SKM-1 treated with dmso at 0.1 percent for 144 hours (cell line): ENCODE measurements around the gene POU3F1.
"Not testable (repeated sequence)": the region's sequence is repeated elsewhere in the genome, so short reads cannot be mapped to it uniquely, and the experiment has no call there.

Experiments used
- DNase-seq: peaks from one replicate; lab custom pipeline; 2025; ENCODE audit not compliant: unreplicated experiment; lab: John Stamatoyannopoulos, UW

Gene POU3F1

GRCh38 chr1:38050397-38051078 lies 3.9 kb upstream of the POU3F1 start:
- DNase-seq, result no peak

GRCh38 chr1:38047603-38048141 lies 1.1 kb upstream of the POU3F1 start:
- no peak for DNase-seq

GRCh38 chr1:38046884-38047602 lies 450 bp upstream of the POU3F1 start:
- no peak for DNase-seq

- DNase-seq, result no peak
These were observed 926 bp downstream of the POU3F1 start for GRCh38 chr1:38045401-38046332.

GRCh38 chr1:38044221-38045215 lies 2.1 kb downstream of the POU3F1 start:
- no peak for DNase-seq

- DNase-seq, result no peak
These were observed 3.4 kb downstream of the POU3F1 start for GRCh38 chr1:38043036-38043747.

- DNase-seq, result no peak
These were observed 4.4 kb downstream of the POU3F1 start for GRCh38 chr1:38041936-38042834.

- no peak for DNase-seq
These were observed 7.1 kb downstream of the POU3F1 start for GRCh38 chr1:38039331-38040088.

GRCh38 chr1:38038861-38039260 lies 7.7 kb downstream of the POU3F1 start:
- no peak for DNase-seq

GRCh38 chr1:38037221-38037939 lies 9.2 kb downstream of the POU3F1 start:
- DNase-seq, result no peak

GRCh38 chr1:38034871-38035270 lies 11.7 kb downstream of the POU3F1 start:
- DNase-seq, result no peak

GRCh38 chr1:38032992-38033391 lies 13.6 kb downstream of the POU3F1 start:
- DNase-seq, result not testable (repeated sequence)

- DNase-seq, result no peak
These were observed 15.1 kb downstream of the POU3F1 start for GRCh38 chr1:38031513-38031866.

- DNase-seq, result no peak
These were observed 15.7 kb downstream of the POU3F1 start for GRCh38 chr1:38030596-38031512.

GRCh38 chr1:38029685-38030511 lies 16.7 kb downstream of the POU3F1 start:
- DNase-seq, result no peak
